BE2C (cell line): ENCODE results near the gene PSTPIP1.

ENCODE experiments used
- DNase-seq: peaks from one replicate; pipeline ENCODE4 v3.0.0-alpha.2; 2020
- H3K27me3 ChIP-seq: fragments of 250-450 bp; sonication (Bioruptor Pico); 2 replicates; pipeline ENCODE4 v1.5.1; 2020; ENCODE audit warnings: mild to moderate bottlenecking
- H3K36me3 ChIP-seq: fragments of 250-450 bp; sonication (Bioruptor Pico); 2 replicates; pipeline ENCODE4 v1.5.1; 2020; ENCODE audit warnings: mild to moderate bottlenecking
- H3K4me1 ChIP-seq: fragments of 250-450 bp; sonication (Bioruptor Pico); 2 replicates; pipeline ENCODE4 v1.5.1; 2020
- H3K4me3 ChIP-seq: 2 replicates; pipeline ENCODE4 v1.5.1; 2011; ENCODE audit warnings: low read depth, low read length
- H3K9me3 ChIP-seq: fragments of 250-450 bp; sonication (Bioruptor Pico); 2 replicates; pipeline ENCODE4 v1.5.1; 2020
- TF ChIP-seq, protein P1 (sequence below): IDR thresholded peaks from 2 replicates; pipeline ENCODE4 v1.5.1; 2012; ENCODE audit warnings: mild to moderate bottlenecking, low read depth, low read length

The PSTPIP1 gene

DNA sequence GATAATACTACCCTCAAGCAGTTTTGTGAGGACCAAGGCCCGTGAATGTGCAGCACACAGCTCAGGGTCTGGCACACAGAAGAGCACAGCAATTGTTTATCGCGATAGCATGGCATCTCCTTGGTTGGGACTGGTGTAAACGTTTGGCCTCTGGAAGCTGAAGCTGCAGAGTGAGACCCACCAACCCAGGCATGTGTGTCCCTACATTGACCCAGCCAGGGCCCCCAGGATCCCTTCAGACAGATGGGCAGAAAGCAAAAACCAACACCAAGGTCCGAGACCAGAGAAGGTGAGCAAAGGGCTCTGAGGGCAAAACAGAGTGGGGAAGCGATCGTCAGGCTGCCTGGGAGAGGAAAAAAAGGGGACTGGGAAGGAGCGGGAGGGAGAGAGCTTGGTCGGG lies 12.6 kb upstream of the PSTPIP1 start:
- no peak overlapping the region for H3K4me3 ChIP-seq
- DNase-seq: no peak
- H3K36me3 ChIP-seq: no peaks in the 10 kb centered on the region
- H3K27me3 ChIP-seq: no peaks in the 10 kb centered on the region
- H3K4me1 ChIP-seq: no peaks in the 10 kb centered on the region
- TF ChIP-seq, protein P1, sequence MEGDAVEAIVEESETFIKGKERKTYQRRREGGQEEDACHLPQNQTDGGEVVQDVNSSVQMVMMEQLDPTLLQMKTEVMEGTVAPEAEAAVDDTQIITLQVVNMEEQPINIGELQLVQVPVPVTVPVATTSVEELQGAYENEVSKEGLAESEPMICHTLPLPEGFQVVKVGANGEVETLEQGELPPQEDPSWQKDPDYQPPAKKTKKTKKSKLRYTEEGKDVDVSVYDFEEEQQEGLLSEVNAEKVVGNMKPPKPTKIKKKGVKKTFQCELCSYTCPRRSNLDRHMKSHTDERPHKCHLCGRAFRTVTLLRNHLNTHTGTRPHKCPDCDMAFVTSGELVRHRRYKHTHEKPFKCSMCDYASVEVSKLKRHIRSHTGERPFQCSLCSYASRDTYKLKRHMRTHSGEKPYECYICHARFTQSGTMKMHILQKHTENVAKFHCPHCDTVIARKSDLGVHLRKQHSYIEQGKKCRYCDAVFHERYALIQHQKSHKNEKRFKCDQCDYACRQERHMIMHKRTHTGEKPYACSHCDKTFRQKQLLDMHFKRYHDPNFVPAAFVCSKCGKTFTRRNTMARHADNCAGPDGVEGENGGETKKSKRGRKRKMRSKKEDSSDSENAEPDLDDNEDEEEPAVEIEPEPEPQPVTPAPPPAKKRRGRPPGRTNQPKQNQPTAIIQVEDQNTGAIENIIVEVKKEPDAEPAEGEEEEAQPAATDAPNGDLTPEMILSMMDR: no peak
- no peaks in the 10 kb centered on the region for H3K9me3 ChIP-seq

DNA sequence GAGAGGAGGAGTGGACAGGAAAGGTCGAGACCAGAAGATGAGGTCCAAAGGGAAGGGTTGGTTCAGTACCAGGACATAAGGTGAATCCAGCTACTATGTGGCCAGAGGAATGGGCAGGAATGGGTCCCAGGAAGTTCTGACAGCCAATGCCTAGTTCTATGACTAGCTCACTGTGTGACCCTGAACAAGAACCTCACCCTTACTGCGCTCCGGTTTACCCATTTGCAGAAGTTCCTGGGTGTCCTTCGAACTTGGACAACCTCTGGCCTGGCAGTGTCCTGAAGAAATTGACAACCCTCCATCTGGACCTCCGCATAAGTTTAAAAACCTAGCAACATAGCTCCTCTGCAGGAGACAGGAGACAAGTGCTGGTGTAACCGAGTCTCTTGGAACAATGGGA lies 12.2 kb upstream of the PSTPIP1 start:
- no peak for DNase-seq
- H3K9me3 ChIP-seq: no peaks in the 10 kb centered on the region
- TF ChIP-seq, protein P1: no peak
- H3K4me1 ChIP-seq: no peaks in the 10 kb centered on the region
- H3K27me3 ChIP-seq: no peaks in the 10 kb centered on the region
- no peaks in the 10 kb centered on the region for H3K36me3 ChIP-seq
- no peak overlapping the region for H3K4me3 ChIP-seq

DNA sequence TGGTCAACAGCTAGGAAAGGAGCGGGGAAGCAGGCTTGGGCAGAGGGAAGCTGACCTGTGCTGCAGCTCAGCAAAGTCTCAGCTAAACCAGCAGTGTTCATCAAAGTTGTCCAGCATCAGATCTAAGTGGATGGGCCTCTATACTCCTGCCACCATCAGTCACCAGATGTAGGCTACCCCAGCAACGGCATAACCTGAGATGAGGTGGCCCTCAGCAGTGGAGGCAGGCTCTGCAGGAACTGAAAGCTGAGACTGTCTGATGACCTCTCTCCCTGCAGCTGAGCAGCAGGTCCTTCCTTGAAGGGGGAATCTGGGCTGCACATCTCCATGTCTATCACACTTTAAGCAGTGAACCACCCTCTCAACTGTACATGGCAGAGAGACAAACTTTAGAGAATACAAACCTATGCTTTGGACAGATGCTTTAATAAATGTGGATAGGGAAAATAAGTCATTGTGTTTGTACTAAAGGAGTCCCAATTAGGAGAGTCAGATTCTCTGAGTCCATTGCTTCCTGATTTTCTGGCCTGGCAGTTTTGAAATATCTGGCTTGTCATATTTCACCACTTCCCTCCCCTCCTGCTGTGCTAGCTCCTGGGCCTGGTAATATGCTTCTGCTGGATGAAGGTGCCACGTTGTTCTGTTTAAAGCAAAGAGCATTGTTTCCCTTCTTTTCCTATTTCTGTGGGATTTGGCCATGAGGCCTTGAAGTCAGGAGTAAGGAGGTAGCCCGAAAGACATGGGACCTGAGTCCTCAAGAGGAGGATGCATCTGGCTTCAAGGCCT lies 11.1 kb upstream of the PSTPIP1 start:
- TF ChIP-seq, protein P1: no peak
- H3K4me1 ChIP-seq: no peaks in the 10 kb centered on the region
- DNase-seq: no peak
- H3K36me3 ChIP-seq: no peaks in the 10 kb centered on the region
- no peaks in the 10 kb centered on the region for H3K9me3 ChIP-seq
- H3K4me3 ChIP-seq: no peak overlapping the region
- H3K27me3 ChIP-seq: no peaks in the 10 kb centered on the region

DNA sequence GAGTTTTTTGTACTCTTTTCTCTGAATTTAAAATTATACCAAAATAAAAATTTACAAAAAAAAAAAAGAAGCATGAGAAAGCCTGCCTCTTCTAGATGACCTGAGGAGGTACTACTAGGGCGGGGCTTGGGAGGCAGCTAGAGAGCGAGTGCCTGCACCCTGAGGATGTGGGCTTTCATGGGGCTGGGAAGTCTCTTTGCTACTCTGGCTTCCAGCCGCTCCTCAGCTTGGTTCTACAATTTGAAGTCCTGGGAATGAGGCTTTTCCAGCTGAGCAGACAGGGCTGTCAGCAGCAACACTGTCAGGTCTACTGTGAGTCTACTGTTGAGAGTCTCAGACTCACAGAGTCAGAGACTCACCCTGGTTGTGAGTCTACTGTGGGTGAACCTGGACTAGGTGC lies 8.2 kb upstream of the PSTPIP1 start:
- Histone ChIP-seq H3K4me3 (no peak overlapping the region), H3K9me3 (no peaks in the 10 kb centered on the region), H3K36me3 (no peaks in the 10 kb centered on the region), H3K27me3 (no peaks in the 10 kb centered on the region), H3K4me1 (no peaks in the 10 kb centered on the region)
- TF ChIP-seq, protein P1: no peak
- DNase-seq: no peak

DNA sequence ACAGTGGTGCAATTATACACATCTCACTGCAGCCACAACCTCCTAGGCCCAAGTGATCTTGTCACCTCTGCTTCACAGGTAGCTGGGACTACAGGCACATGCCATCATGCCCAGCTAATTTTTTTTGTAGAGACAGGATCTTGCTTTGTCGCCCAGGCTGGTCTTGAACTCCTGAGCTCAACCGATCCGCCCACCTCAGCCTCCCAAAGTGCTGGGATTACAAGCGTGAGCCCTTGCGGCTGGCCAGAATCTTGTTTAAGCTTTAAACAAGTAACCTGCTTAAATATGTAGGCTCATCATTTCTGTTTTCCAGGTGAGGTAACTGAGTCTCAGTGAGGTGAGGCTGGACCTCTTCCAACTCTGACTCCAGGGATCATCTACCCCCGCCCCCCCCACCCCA lies 7.7 kb upstream of the PSTPIP1 start:
- Histone ChIP-seq H3K36me3 (no peaks in the 10 kb centered on the region), H3K4me1 (no peaks in the 10 kb centered on the region), H3K27me3 (no peaks in the 10 kb centered on the region), H3K9me3 (no peaks in the 10 kb centered on the region), H3K4me3 (no peak overlapping the region)
- no peak for DNase-seq
- TF ChIP-seq, protein P1: no peak
